K562 (cell line): ENCODE data around the gene OR10J4.

Experiments
- BACH1 ChIP-seq: fragments of 200-800 bp; sonication (Bioruptor generic); IDR thresholded peaks from 2 replicates; pipeline ENCODE4 v1.6.1; 2016; ENCODE audit warnings: missing genetic modification characterization, missing compliant biosample characterization
- BDP1 ChIP-seq: IDR thresholded peaks from 3 replicates; pipeline ENCODE4 v1.6.1; 2011; ENCODE audit not compliant: insufficient read length, insufficient read depth
- CAMTA2 ChIP-seq: fragments of 250-450 bp; sonication (Bioruptor Pico); conservative IDR thresholded peaks from 2 replicates; pipeline ENCODE4 v1.5.1; 2022
- CBX3 ChIP-seq, 2 experiments: IDR thresholded peaks; 1 replicate in 1 of 2; 2 replicates in 1 of 2; pipeline ENCODE4 v1.6.1; 2012; ENCODE audit warnings: inconsistent platforms in 2 of 2, low read length in 2 of 2, borderline replicate concordance in 1 of 2, control low read depth in 1 of 2
- CTCF ChIP-seq, 3 experiments: IDR thresholded peaks in 2 of 3; conservative IDR thresholded peaks in 1 of 3; 2 replicates each; pipeline ENCODE4 v1.5.1; 2011 to 2012; ENCODE audit warnings: low read length in 3 of 3, mild to moderate bottlenecking in 3 of 3, control low read depth in 2 of 3, improper control_type of control experiment in 1 of 3, inconsistent platforms in 1 of 3, low read depth in 1 of 3, mixed read lengths in 1 of 3, moderate library complexity in 1 of 3; ENCODE audit not compliant: insufficient read depth in 2 of 3
- GATAD2B ChIP-seq: fragments of 450-650 bp; IDR thresholded peaks from 2 replicates; pipeline ENCODE4 v1.6.1; 2017; ENCODE audit warnings: mild to moderate bottlenecking, borderline replicate concordance
- GTF2E2 ChIP-seq: fragments of 200-800 bp; sonication (Bioruptor generic); IDR thresholded peaks from 2 replicates; pipeline ENCODE4 v1.6.1; 2016; ENCODE audit warnings: missing genetic modification characterization, missing compliant biosample characterization
- JUND ChIP-seq, 2 experiments: IDR thresholded peaks; 2 replicates in 1 of 2; 3 replicates in 1 of 2; pipeline ENCODE4 v1.6.1; 2011; ENCODE audit warnings: borderline replicate concordance in 2 of 2, low read depth in 2 of 2, low read length in 2 of 2, improper control_type of control experiment in 1 of 2, missing biosample characterization in 1 of 2, missing genetic modification characterization in 1 of 2, missing genetic modification reagents in 1 of 2
- NCOR1 ChIP-seq: fragments of 450-650 bp; IDR thresholded peaks from 2 replicates; pipeline ENCODE4 v1.6.1; 2016; ENCODE audit warnings: mild to moderate bottlenecking, moderate library complexity
- NFYB ChIP-seq: IDR thresholded peaks from 2 replicates; pipeline ENCODE4 v1.6.1; 2011; ENCODE audit warnings: mild to moderate bottlenecking, moderate library complexity; ENCODE audit not compliant: insufficient read length; ENCODE audit errors: extremely low read depth
- RBBP5 ChIP-seq: fragments of 200-600 bp; sonication (generic); IDR thresholded peaks from 2 replicates; pipeline ENCODE4 v1.6.1; 2012; ENCODE audit warnings: borderline replicate concordance, mild to moderate bottlenecking, low read length, control low read depth, inconsistent platforms; ENCODE audit not compliant: insufficient read depth, poor library complexity, severe bottlenecking
- SP1 ChIP-seq: sonication (generic); formaldehyde crosslinking; IDR thresholded peaks from 2 replicates; pipeline ENCODE4 v1.8.1; 2022; ENCODE audit warnings: mild to moderate bottlenecking, missing genetic modification reagents
- TARDBP ChIP-seq: fragments of 450-650 bp; IDR thresholded peaks from 2 replicates; pipeline ENCODE4 v1.6.1; 2016
- ZEB2 ChIP-seq: fragments of 450-650 bp; IDR thresholded peaks from 2 replicates; pipeline ENCODE4 v1.6.1; 2016

- TF ChIP-seq CBX3 (IDR thresholded peaks at IDR 0.05; ENCODE audit: borderline replicate concordance in 1 of 2, low read length in 2 of 2) (no peak), GATAD2B (no peak), ZEB2 (no peak), BDP1 (no peak), BACH1 (tag) (no peak), GTF2E2 (tag) (no peak), CTCF (IDR thresholded peaks at IDR 0.05 in 2 of 3, conservative IDR thresholded peaks at IDR 0.05 in 1 of 3; ENCODE audit: insufficient read depth in 2 of 3, low read depth in 1 of 3, low read length in 3 of 3) (no peak), JUND (IDR thresholded peaks at IDR 0.05; ENCODE audit: borderline replicate concordance, low read depth, low read length) (no peak), JUND (tag; IDR thresholded peaks at IDR 0.05; ENCODE audit: borderline replicate concordance, low read depth, low read length) (no peak), NFYB (no peak), SP1 (CRISPR knock-in tag) (no peak), RBBP5 (no peak), NCOR1 (no peak), CAMTA2 (CRISPR knock-in tag) (no peak), TARDBP (no peak)
Measured at GRCh38 chr1:159448181-159448580, 16.2 kb downstream of the OR10J4 start.
